ENCODE measurements around the gene GHRH.

DNA sequence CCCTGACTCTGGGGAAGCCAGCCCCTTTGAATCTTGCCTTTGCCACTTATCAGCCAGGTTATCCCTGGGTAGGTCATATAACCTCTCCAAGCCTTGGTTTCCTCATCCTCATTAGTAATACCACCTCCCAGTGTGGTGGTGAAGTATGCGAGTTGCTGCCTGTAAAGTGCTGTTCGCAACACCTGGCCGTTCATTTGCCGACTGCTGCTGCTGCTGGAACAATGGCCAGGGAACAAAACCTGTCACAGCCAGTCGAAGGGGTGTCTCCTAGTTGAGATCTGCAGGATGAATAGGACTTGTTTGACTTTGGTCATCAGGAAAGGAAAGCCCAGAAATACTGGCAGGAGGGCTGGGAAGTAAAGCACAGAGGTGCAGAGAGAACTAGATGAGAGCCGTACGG, 34.0 kb upstream of the GHRH start:
- TF ChIP-seq, protein P1, sequence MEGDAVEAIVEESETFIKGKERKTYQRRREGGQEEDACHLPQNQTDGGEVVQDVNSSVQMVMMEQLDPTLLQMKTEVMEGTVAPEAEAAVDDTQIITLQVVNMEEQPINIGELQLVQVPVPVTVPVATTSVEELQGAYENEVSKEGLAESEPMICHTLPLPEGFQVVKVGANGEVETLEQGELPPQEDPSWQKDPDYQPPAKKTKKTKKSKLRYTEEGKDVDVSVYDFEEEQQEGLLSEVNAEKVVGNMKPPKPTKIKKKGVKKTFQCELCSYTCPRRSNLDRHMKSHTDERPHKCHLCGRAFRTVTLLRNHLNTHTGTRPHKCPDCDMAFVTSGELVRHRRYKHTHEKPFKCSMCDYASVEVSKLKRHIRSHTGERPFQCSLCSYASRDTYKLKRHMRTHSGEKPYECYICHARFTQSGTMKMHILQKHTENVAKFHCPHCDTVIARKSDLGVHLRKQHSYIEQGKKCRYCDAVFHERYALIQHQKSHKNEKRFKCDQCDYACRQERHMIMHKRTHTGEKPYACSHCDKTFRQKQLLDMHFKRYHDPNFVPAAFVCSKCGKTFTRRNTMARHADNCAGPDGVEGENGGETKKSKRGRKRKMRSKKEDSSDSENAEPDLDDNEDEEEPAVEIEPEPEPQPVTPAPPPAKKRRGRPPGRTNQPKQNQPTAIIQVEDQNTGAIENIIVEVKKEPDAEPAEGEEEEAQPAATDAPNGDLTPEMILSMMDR (IDR thresholded peaks at IDR 0.05), result no peak
- no peak for TF ChIP-seq POLR2A (IDR thresholded peaks at IDR 0.05)
